ENCODE measurements around the gene BRAP.
A peak's percentile ranks its signal among the peaks of the same experiment; 100 is the strongest.

BRAP gene

DNA sequence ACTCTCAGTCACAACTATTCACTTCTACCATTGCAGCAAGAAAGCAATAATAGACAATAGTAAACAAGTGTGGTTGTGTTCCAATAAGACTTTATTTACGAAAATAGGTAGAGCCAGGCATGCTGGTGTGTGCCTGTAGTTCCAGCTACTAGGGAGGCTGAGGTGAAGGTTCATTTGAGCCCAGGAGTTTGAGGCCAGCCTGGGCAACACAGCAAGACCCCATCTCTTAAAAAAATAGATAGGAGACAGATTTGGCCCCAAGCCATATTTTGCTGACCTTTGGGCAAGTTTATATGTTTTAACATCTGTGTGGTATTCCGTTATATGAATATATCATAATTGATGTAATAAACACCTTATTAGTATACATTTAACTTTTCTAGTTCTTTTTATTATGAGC, 14.2 kb upstream of the BRAP start:
- H3K27me3 ChIP-seq (ENCODE audit: control insufficient read depth in 3 of 3, insufficient read depth in 3 of 3, low read depth in 1 of 3, low read length in 3 of 3): no peaks in the 10 kb centered on the region
- H3K27ac ChIP-seq (replicated peaks; ENCODE audit: low read length): no peak overlapping the region
- no peak overlapping the region for H2BK120ac ChIP-seq (ENCODE audit: low read depth, low read length)
- H3K36me3 ChIP-seq (replicated peaks in 1 of 2; ENCODE audit: control insufficient read depth in 2 of 2, insufficient read depth in 2 of 2, low read length in 2 of 2): peaks cover 14 to 78% of the 10 kb centered on the region in 2 donors
- no peak overlapping the region for H2BK5ac ChIP-seq (ENCODE audit: low read length)
- no peak overlapping the region for H3K18ac ChIP-seq (ENCODE audit: low read length)
- no peak overlapping the region for H2AK5ac ChIP-seq (ENCODE audit: low read depth, low read length)
- no peaks in the 10 kb centered on the region for H3K4me1 ChIP-seq (ENCODE audit: control insufficient read depth in 2 of 2, insufficient read depth in 1 of 2, low read depth in 1 of 2, low read length in 2 of 2)
- no peak overlapping the region for H3K4me2 ChIP-seq (ENCODE audit: insufficient read depth, low read length, poor library complexity, severe bottlenecking)
- no peak overlapping the region for H2BK15ac ChIP-seq (ENCODE audit: low read length)
- H2AFZ ChIP-seq (ENCODE audit: low read length): no peak overlapping the region
- no peak overlapping the region for H4K8ac ChIP-seq (ENCODE audit: low read depth, low read length)
- WGBS, 2 donors (ENCODE audit: extremely low coverage in 2 of 2, insufficient read length in 2 of 2, insufficient replicate concordance in 1 of 2): no CpG with 5 or more reads among the region's 2 CpGs
- H3K4ac ChIP-seq (ENCODE audit: low read length): no peak overlapping the region
- H3K4me3 ChIP-seq (ENCODE audit: low read length in 2 of 2): no peak overlapping the region
- H2BK12ac ChIP-seq (ENCODE audit: low read length): no peak overlapping the region
- no peaks in the 10 kb centered on the region for H3K79me1 ChIP-seq (ENCODE audit: low read depth, low read length)
- no peak overlapping the region for H3K9ac ChIP-seq (ENCODE audit: low read depth, low read length, poor library complexity)
- H3K23ac ChIP-seq (ENCODE audit: low read depth, low read length, poor library complexity): no peak overlapping the region
- H3K14ac ChIP-seq (ENCODE audit: low read length): no peak overlapping the region
- H4K91ac ChIP-seq (ENCODE audit: low read depth, low read length, poor library complexity): no peak overlapping the region
- no peak for DNase-seq (ENCODE audit: low spot score)
- no peaks in the 10 kb centered on the region for H3K9me3 ChIP-seq (replicated peaks in 1 of 2; ENCODE audit: control insufficient read depth in 2 of 2, insufficient read depth in 1 of 2, low read depth in 1 of 2, low read length in 2 of 2)

DNA sequence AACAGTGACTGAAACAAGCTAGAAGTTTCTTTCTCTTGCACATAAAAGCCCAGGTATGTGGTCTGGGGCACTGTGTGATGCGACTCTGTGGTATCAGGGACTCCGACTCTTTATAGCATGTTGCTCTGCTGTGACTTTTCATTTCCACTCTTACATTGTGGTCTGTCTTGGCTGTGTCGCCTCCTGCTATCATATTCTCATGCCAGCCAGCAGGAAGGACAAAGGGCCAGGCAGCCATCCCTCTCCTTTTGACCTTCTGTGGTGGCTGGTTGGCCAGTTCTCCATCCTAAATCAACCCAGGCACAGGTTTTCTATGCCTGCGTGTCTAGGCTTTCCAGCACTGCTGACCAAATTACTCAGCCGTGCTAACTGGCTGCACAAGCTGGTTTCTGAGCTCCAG, 8.1 kb upstream of the BRAP start:
- no peak overlapping the region for H2BK15ac ChIP-seq (ENCODE audit: low read length)

GRCh38 chr12:111692575-111693210, 6.9 kb upstream of the BRAP start:
- no peak overlapping the region for H3K27ac ChIP-seq (replicated peaks; ENCODE audit: low read length)
- no peak overlapping the region for H2BK12ac ChIP-seq (ENCODE audit: low read length)
- peaks cover 16 to 58% of the 10 kb centered on the region in 2 donors for H3K36me3 ChIP-seq (replicated peaks in 1 of 2; ENCODE audit: control insufficient read depth in 2 of 2, insufficient read depth in 2 of 2, low read length in 2 of 2)
- H3K4ac ChIP-seq (ENCODE audit: low read length): no peak overlapping the region
- no peak overlapping the region for H2BK5ac ChIP-seq (ENCODE audit: low read length)
- no peak overlapping the region for H3K4me2 ChIP-seq (ENCODE audit: insufficient read depth, low read length, poor library complexity, severe bottlenecking)
- no peak overlapping the region for H3K9ac ChIP-seq (ENCODE audit: low read depth, low read length, poor library complexity)
- H4K8ac ChIP-seq (ENCODE audit: low read depth, low read length): no peak overlapping the region
- H2AFZ ChIP-seq (ENCODE audit: low read length): no peak overlapping the region
- no peak overlapping the region for H4K91ac ChIP-seq (ENCODE audit: low read depth, low read length, poor library complexity)
- no peak overlapping the region for H2AK5ac ChIP-seq (ENCODE audit: low read depth, low read length)
- no peak overlapping the region for H3K18ac ChIP-seq (ENCODE audit: low read length)
- H3K4me1 ChIP-seq (ENCODE audit: control insufficient read depth in 2 of 2, insufficient read depth in 1 of 2, low read depth in 1 of 2, low read length in 2 of 2): no peaks in the 10 kb centered on the region
- no peaks in the 10 kb centered on the region for H3K9me3 ChIP-seq (replicated peaks in 1 of 2; ENCODE audit: control insufficient read depth in 2 of 2, insufficient read depth in 1 of 2, low read depth in 1 of 2, low read length in 2 of 2)
- H3K79me1 ChIP-seq (ENCODE audit: low read depth, low read length): no peaks in the 10 kb centered on the region
- no peak overlapping the region for H2BK15ac ChIP-seq (ENCODE audit: low read length)
- H3K27me3 ChIP-seq (ENCODE audit: control insufficient read depth in 3 of 3, insufficient read depth in 3 of 3, low read depth in 1 of 3, low read length in 3 of 3): no peaks in the 10 kb centered on the region
- H3K23ac ChIP-seq (ENCODE audit: low read depth, low read length, poor library complexity): no peak overlapping the region
- H3K4me3 ChIP-seq (ENCODE audit: low read length in 2 of 2): peak overlapping the region in 1 of 2 donors; percentile 24
- H2BK120ac ChIP-seq (ENCODE audit: low read depth, low read length): no peak overlapping the region
- WGBS, 2 donors (ENCODE audit: extremely low coverage in 2 of 2, insufficient read length in 2 of 2, insufficient replicate concordance in 1 of 2): no CpG with 5 or more reads among the region's 15 CpGs
- no peak overlapping the region for H3K14ac ChIP-seq (ENCODE audit: low read length)
- no peak for DNase-seq (ENCODE audit: low spot score)

More for the DNA sequence above, 8.1 kb upstream of the BRAP start:
- H2BK5ac ChIP-seq (ENCODE audit: low read length): no peak overlapping the region
- H4K91ac ChIP-seq (ENCODE audit: low read depth, low read length, poor library complexity): no peak overlapping the region
- no peaks in the 10 kb centered on the region for H3K9me3 ChIP-seq (replicated peaks in 1 of 2; ENCODE audit: control insufficient read depth in 2 of 2, insufficient read depth in 1 of 2, low read depth in 1 of 2, low read length in 2 of 2)
- H3K4me1 ChIP-seq (ENCODE audit: control insufficient read depth in 2 of 2, insufficient read depth in 1 of 2, low read depth in 1 of 2, low read length in 2 of 2): no peaks in the 10 kb centered on the region
- no peak overlapping the region for H3K14ac ChIP-seq (ENCODE audit: low read length)
- no CpG with 5 or more reads among the region's 5 CpGs for WGBS, 2 donors (ENCODE audit: extremely low coverage in 2 of 2, insufficient read length in 2 of 2, insufficient replicate concordance in 1 of 2)
- H3K4me2 ChIP-seq (ENCODE audit: insufficient read depth, low read length, poor library complexity, severe bottlenecking): no peak overlapping the region
- no peak overlapping the region for H3K4me3 ChIP-seq (ENCODE audit: low read length in 2 of 2)
- peak overlapping the region; percentile 32 for H3K9ac ChIP-seq (ENCODE audit: low read depth, low read length, poor library complexity)
- H2BK120ac ChIP-seq (ENCODE audit: low read depth, low read length): no peak overlapping the region
- no peak for DNase-seq (ENCODE audit: low spot score)
- H3K36me3 ChIP-seq (replicated peaks in 1 of 2; ENCODE audit: control insufficient read depth in 2 of 2, insufficient read depth in 2 of 2, low read length in 2 of 2): peaks cover 18 to 69% of the 10 kb centered on the region in 2 donors
- no peak overlapping the region for H3K23ac ChIP-seq (ENCODE audit: low read depth, low read length, poor library complexity)
- no peak overlapping the region for H3K18ac ChIP-seq (ENCODE audit: low read length)
- no peak overlapping the region for H2AK5ac ChIP-seq (ENCODE audit: low read depth, low read length)
- no peak overlapping the region for H2AFZ ChIP-seq (ENCODE audit: low read length)
- H3K27me3 ChIP-seq (ENCODE audit: control insufficient read depth in 3 of 3, insufficient read depth in 3 of 3, low read depth in 1 of 3, low read length in 3 of 3): no peaks in the 10 kb centered on the region
- H3K27ac ChIP-seq (replicated peaks; ENCODE audit: low read length): no peak overlapping the region
- H3K79me1 ChIP-seq (ENCODE audit: low read depth, low read length): no peaks in the 10 kb centered on the region
- no peak overlapping the region for H3K4ac ChIP-seq (ENCODE audit: low read length)
- H2BK12ac ChIP-seq (ENCODE audit: low read length): no peak overlapping the region
- no peak overlapping the region for H4K8ac ChIP-seq (ENCODE audit: low read depth, low read length)

GRCh38 chr12:111691262-111691661, 5.5 kb upstream of the BRAP start:
- peaks cover 3% of the 10 kb centered on the region for H3K79me1 ChIP-seq (ENCODE audit: low read depth, low read length)

More at GRCh38 chr12:111691262-111691661, 5.5 kb upstream of the BRAP start:
- H2AK5ac ChIP-seq (ENCODE audit: low read depth, low read length): no peak overlapping the region
- H3K23ac ChIP-seq (ENCODE audit: low read depth, low read length, poor library complexity): no peak overlapping the region
- no peak overlapping the region for H2AFZ ChIP-seq (ENCODE audit: low read length)
- H3K4me2 ChIP-seq (ENCODE audit: insufficient read depth, low read length, poor library complexity, severe bottlenecking): no peak overlapping the region
- no peak for DNase-seq (ENCODE audit: low spot score)
- no peak overlapping the region for H2BK5ac ChIP-seq (ENCODE audit: low read length)
- no peak overlapping the region for H3K18ac ChIP-seq (ENCODE audit: low read length)
- H2BK120ac ChIP-seq (ENCODE audit: low read depth, low read length): no peak overlapping the region
- peaks cover 0 to 3% of the 10 kb centered on the region in 2 donors for H3K4me1 ChIP-seq (ENCODE audit: control insufficient read depth in 2 of 2, insufficient read depth in 1 of 2, low read depth in 1 of 2, low read length in 2 of 2)
- H3K27ac ChIP-seq (replicated peaks; ENCODE audit: low read length): no peak overlapping the region
- H3K36me3 ChIP-seq (replicated peaks in 1 of 2; ENCODE audit: control insufficient read depth in 2 of 2, insufficient read depth in 2 of 2, low read length in 2 of 2): peaks cover 16 to 51% of the 10 kb centered on the region in 2 donors
- no peak overlapping the region for H3K4ac ChIP-seq (ENCODE audit: low read length)
- H3K9me3 ChIP-seq (replicated peaks in 1 of 2; ENCODE audit: control insufficient read depth in 2 of 2, insufficient read depth in 1 of 2, low read depth in 1 of 2, low read length in 2 of 2): no peaks in the 10 kb centered on the region
- no peak overlapping the region for H3K4me3 ChIP-seq (ENCODE audit: low read length in 2 of 2)
- no peak overlapping the region for H4K91ac ChIP-seq (ENCODE audit: low read depth, low read length, poor library complexity)
- H4K8ac ChIP-seq (ENCODE audit: low read depth, low read length): no peak overlapping the region
- no peak overlapping the region for H2BK12ac ChIP-seq (ENCODE audit: low read length)
- no CpG with 5 or more reads among the region's 3 CpGs for WGBS, 2 donors (ENCODE audit: extremely low coverage in 2 of 2, insufficient read length in 2 of 2, insufficient replicate concordance in 1 of 2)
- H2BK15ac ChIP-seq (ENCODE audit: low read length): no peak overlapping the region
- no peak overlapping the region for H3K9ac ChIP-seq (ENCODE audit: low read depth, low read length, poor library complexity)
- H3K27me3 ChIP-seq (ENCODE audit: control insufficient read depth in 3 of 3, insufficient read depth in 3 of 3, low read depth in 1 of 3, low read length in 3 of 3): no peaks in the 10 kb centered on the region
- no peak overlapping the region for H3K14ac ChIP-seq (ENCODE audit: low read length)

Measured in neuronal stem cell (in vitro differentiated cells).